Neural cell (in vitro differentiated cells): ENCODE results near the gene CNTNAP2. TPM values are rescaled to one million over a fixed set of nuclear protein-coding genes. Genes with fewer than 3 reads are reported as not detected.

Experiments used
- H2AFZ ChIP-seq: fragments of 200-600, 300-800 bp; sonication (generic), shearing (Covaris generic); 2 replicates; pipeline ENCODE4 v1.6.0; 2014; ENCODE audit warnings: low read depth, mild to moderate bottlenecking, antibody characterized with exemption, low read length, moderate library complexity
- H3F3A ChIP-seq: fragments of 200-600 bp; shearing (Covaris generic); 2 replicates; pipeline ENCODE4 v1.6.1; 2016; ENCODE audit warnings: mild to moderate bottlenecking, moderate library complexity, mixed read lengths, antibody characterized with exemption, low read length; ENCODE audit not compliant: insufficient read depth, poor library complexity, severe bottlenecking
- H3K27ac ChIP-seq: fragments of 200-600, 300-800 bp; sonication (generic), shearing (Covaris generic); 2 replicates; pipeline ENCODE4 v1.5.1; 2014; ENCODE audit warnings: mild to moderate bottlenecking, low read length, moderate library complexity
- H3K27me3 ChIP-seq: fragments of 300-800, 200-600 bp; sonication (generic), shearing (Covaris generic); 2 replicates; pipeline ENCODE4 v1.6.0; 2014; ENCODE audit warnings: mild to moderate bottlenecking, low read depth, low read length, moderate library complexity; ENCODE audit not compliant: insufficient read depth
- H3K36me3 ChIP-seq: fragments of 300-800, 200-600 bp; sonication (generic), shearing (Covaris generic); 2 replicates; pipeline ENCODE4 v1.5.1; 2014; ENCODE audit warnings: mild to moderate bottlenecking, antibody characterized with exemption, low read length, moderate library complexity; ENCODE audit not compliant: insufficient read depth
- H3K4me2 ChIP-seq: fragments of 300-800, 200-600 bp; sonication (generic), shearing (Covaris generic); 2 replicates; pipeline ENCODE4 v1.6.0; 2014; ENCODE audit warnings: mild to moderate bottlenecking, low read length
- H3K4me3 ChIP-seq: fragments of 300-800, 200-600 bp; sonication (generic), shearing (Covaris generic); 2 replicates; pipeline ENCODE4 v1.5.1; 2014; ENCODE audit warnings: mild to moderate bottlenecking, low read length, moderate library complexity
- H3K79me2 ChIP-seq: fragments of 200-600 bp; shearing (Covaris generic); replicated peaks from 2 replicates; pipeline ENCODE4 v1.6.0; 2014; ENCODE audit warnings: mild to moderate bottlenecking, low read length, moderate library complexity; ENCODE audit not compliant: insufficient read depth
- H3K9ac ChIP-seq: fragments of 300-800, 200-600 bp; sonication (generic), shearing (Covaris generic); 2 replicates; pipeline ENCODE4 v1.6.1; 2016; ENCODE audit warnings: mild to moderate bottlenecking, low read length, mixed read lengths
- H3K9me2 ChIP-seq: fragments of 200-600 bp; shearing (Covaris generic); 2 replicates; pipeline ENCODE4 v1.6.1; 2016; ENCODE audit warnings: mild to moderate bottlenecking, low read length, mixed read lengths; ENCODE audit not compliant: insufficient read depth
- H3K9me3 ChIP-seq: fragments of 200-600, 300-800 bp; sonication (generic), shearing (Covaris generic); 2 replicates; pipeline ENCODE4 v1.6.1; 2016; ENCODE audit warnings: mild to moderate bottlenecking, mixed run types, low read length, moderate library complexity, mixed read lengths
- H4K20me1 ChIP-seq: fragments of 200-600 bp; shearing (Covaris generic); 2 replicates; pipeline ENCODE4 v1.6.1; 2016; ENCODE audit warnings: mild to moderate bottlenecking, mixed run types; ENCODE audit not compliant: insufficient read depth
- EP300 ChIP-seq: fragments of 450-650 bp; conservative IDR thresholded peaks from 2 replicates; pipeline ENCODE4 v1.6.1; 2014; ENCODE audit warnings: antibody characterized with exemption, mild to moderate bottlenecking, moderate library complexity; ENCODE audit not compliant: poor library complexity, severe bottlenecking
- EZH2 ChIP-seq: fragments of 200-600, 300-800 bp; shearing (Covaris generic), sonication (generic); IDR thresholded peaks from 2 replicates; pipeline ENCODE4 v1.6.1; 2014; ENCODE audit warnings: antibody characterized with exemption, low read length, borderline replicate concordance, mild to moderate bottlenecking; ENCODE audit not compliant: insufficient read depth, poor library complexity, severe bottlenecking
- MXI1 ChIP-seq: fragments of 450-650 bp; conservative IDR thresholded peaks from 2 replicates; pipeline ENCODE4 v1.6.1; 2014; ENCODE audit warnings: antibody characterized with exemption, mild to moderate bottlenecking; ENCODE audit not compliant: poor library complexity, severe bottlenecking
- POLR2AphosphoS5 ChIP-seq: IDR thresholded peaks from 2 replicates; pipeline ENCODE4 v1.6.1; 2012
- RAD21 ChIP-seq: fragments of 450-650 bp; conservative IDR thresholded peaks from 2 replicates; pipeline ENCODE4 v1.6.1; 2014; ENCODE audit warnings: antibody characterized with exemption, mild to moderate bottlenecking, moderate library complexity
- SMC3 ChIP-seq: fragments of 450-650 bp; conservative IDR thresholded peaks from 2 replicates; pipeline ENCODE4 v1.6.1; 2014; ENCODE audit warnings: antibody characterized with exemption, mild to moderate bottlenecking, moderate library complexity; ENCODE audit not compliant: poor library complexity
- TAF1 ChIP-seq: IDR thresholded peaks from 2 replicates; pipeline ENCODE4 v1.6.1; 2012; ENCODE audit warnings: low read depth
- polyA plus RNA-seq: library from polyadenylated mRNA; depleted of rRNA; stranded (reverse); fragments of >200 nt; gene quantifications from 2 replicates; pipeline ENCODE4 v1.2.3, GENCODE V29; 2014
- TF ChIP-seq, protein P1 (sequence below): fragments of 450-650 bp; IDR thresholded peaks from 2 replicates; pipeline ENCODE4 v1.5.1; 2014; ENCODE audit warnings: antibody characterized with exemption, mild to moderate bottlenecking, moderate library complexity; ENCODE audit not compliant: poor library complexity, severe bottlenecking
- TF ChIP-seq, protein P2 (sequence below): IDR thresholded peaks from 2 replicates; pipeline ENCODE4 v1.6.1; 2012; ENCODE audit warnings: borderline replicate concordance

CNTNAP2 gene
- polyA plus RNA-seq, 1 donor from 2014 or later = 276 TPM

DNA sequence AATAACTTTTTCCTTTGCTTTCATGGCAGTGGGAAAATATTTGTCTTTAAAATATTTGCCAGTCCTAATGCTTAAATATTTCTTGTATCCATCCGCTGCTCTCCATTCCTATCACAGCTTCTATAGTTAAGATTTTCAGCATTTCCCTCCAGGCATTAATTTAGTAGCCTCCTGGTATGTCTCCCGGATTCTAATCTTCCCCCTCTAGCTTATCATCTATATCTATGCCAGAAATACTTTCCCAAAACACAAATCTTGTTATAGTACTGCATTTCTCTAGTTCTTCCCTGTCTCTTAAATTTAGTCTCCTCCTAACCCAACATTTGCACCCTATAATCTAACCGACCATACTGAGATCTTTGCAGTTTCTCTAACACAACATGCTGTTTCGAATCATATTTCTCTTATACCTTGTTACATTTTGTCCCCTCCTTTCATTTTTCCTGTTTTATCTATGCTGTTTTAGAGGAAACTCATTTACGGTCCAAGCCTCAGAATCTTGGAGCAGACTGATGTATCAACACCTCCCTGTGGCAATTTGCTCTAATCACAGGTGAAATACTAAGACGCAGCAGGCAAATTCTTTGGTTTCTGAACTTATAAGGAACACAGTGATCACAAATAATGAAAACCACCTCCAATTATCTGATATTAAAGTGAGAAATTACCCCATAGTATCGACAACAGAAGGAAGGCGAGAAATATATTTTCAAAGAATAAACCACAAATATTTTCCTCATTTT is 10.3 kb downstream of the CNTNAP2 start:
- Histone ChIP-seq H3K79me2 (no peaks in the 10 kb centered on the region), H2AFZ (no peak overlapping the region), H3K9me2 (no peaks in the 10 kb centered on the region), H3K4me3 (no peak overlapping the region), H3F3A (no peaks in the 10 kb centered on the region), H3K9me3 (no peaks in the 10 kb centered on the region), H3K27me3 (no peaks in the 10 kb centered on the region), H3K36me3 (no peaks in the 10 kb centered on the region), H3K4me2 (no peak overlapping the region), H3K9ac (no peak overlapping the region), H4K20me1 (no peaks in the 10 kb centered on the region), H3K27ac (no peak overlapping the region)
- TF ChIP-seq RAD21 (no peak), EP300 (no peak), MXI1 (no peak)

DNA sequence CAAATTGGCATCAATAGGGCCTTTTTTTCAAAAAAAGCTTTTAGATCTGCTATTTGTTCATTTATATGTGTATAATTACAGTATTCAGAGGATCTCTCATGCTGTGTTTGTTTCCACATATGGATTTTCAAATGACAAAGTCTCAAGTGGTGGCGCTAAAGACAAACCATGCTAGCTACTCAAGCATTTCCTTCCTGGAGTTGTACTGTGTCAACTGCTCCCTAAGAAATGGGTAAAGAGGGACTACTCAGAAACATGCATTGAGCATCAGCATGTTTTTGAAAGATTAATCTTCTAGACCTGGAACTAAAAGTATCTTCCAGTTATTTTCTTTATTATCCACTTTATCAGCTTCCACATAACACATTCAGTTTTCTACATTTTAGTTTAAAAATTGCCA is 12.7 kb downstream of the CNTNAP2 start:
- TF ChIP-seq POLR2AphosphoS5 = no peak
- TF ChIP-seq, protein P1, sequence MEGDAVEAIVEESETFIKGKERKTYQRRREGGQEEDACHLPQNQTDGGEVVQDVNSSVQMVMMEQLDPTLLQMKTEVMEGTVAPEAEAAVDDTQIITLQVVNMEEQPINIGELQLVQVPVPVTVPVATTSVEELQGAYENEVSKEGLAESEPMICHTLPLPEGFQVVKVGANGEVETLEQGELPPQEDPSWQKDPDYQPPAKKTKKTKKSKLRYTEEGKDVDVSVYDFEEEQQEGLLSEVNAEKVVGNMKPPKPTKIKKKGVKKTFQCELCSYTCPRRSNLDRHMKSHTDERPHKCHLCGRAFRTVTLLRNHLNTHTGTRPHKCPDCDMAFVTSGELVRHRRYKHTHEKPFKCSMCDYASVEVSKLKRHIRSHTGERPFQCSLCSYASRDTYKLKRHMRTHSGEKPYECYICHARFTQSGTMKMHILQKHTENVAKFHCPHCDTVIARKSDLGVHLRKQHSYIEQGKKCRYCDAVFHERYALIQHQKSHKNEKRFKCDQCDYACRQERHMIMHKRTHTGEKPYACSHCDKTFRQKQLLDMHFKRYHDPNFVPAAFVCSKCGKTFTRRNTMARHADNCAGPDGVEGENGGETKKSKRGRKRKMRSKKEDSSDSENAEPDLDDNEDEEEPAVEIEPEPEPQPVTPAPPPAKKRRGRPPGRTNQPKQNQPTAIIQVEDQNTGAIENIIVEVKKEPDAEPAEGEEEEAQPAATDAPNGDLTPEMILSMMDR = peak; percentile 51
- TF ChIP-seq EP300 = no peak
- no peak for TF ChIP-seq EZH2
- peak; percentile 62 for TF ChIP-seq RAD21
- TF ChIP-seq SMC3 = peak; percentile 53
- Histone ChIP-seq H3K27me3 (no peaks in the 10 kb centered on the region), H3K9me3 (no peaks in the 10 kb centered on the region), H3K9me2 (no peaks in the 10 kb centered on the region), H3F3A (no peaks in the 10 kb centered on the region), H3K4me3 (no peak overlapping the region), H2AFZ (no peak overlapping the region), H3K79me2 (no peaks in the 10 kb centered on the region), H4K20me1 (no peaks in the 10 kb centered on the region), H3K36me3 (no peaks in the 10 kb centered on the region), H3K4me2 (no peak overlapping the region), H3K27ac (no peak overlapping the region), H3K9ac (no peak overlapping the region)

DNA sequence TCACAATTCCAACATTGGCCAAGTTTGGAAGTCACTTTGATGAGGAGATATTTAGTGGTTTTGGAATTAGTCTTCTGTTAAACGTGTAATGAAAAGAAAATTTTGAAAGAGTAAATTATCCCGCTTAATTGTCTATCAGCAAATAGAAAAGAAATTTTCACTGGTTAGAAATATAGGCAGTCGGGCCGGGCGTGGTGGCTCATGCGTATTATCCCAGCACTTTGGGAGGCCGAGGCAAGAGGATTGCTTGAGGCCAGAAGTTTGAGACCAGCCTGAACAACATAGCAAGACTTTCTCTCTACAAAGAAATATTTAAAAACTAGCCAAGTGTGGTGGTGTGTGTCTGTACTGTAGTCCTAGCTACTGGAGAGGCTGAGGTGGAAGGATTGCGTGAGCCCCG is 13.4 kb downstream of the CNTNAP2 start:
- H3K9ac ChIP-seq = no peak overlapping the region
- H3K9me2 ChIP-seq = no peaks in the 10 kb centered on the region
- no peaks in the 10 kb centered on the region for H3K79me2 ChIP-seq
- H2AFZ ChIP-seq = no peak overlapping the region
- H3K4me2 ChIP-seq = no peak overlapping the region
- no peaks in the 10 kb centered on the region for H3F3A ChIP-seq
- no peaks in the 10 kb centered on the region for H4K20me1 ChIP-seq
- no peaks in the 10 kb centered on the region for H3K27me3 ChIP-seq
- TF ChIP-seq RAD21 (no peak), EZH2 (no peak), SMC3 (no peak), MXI1 (no peak), POLR2AphosphoS5 (no peak), TAF1 (no peak), EP300 (no peak)
- TF ChIP-seq, protein P2, sequence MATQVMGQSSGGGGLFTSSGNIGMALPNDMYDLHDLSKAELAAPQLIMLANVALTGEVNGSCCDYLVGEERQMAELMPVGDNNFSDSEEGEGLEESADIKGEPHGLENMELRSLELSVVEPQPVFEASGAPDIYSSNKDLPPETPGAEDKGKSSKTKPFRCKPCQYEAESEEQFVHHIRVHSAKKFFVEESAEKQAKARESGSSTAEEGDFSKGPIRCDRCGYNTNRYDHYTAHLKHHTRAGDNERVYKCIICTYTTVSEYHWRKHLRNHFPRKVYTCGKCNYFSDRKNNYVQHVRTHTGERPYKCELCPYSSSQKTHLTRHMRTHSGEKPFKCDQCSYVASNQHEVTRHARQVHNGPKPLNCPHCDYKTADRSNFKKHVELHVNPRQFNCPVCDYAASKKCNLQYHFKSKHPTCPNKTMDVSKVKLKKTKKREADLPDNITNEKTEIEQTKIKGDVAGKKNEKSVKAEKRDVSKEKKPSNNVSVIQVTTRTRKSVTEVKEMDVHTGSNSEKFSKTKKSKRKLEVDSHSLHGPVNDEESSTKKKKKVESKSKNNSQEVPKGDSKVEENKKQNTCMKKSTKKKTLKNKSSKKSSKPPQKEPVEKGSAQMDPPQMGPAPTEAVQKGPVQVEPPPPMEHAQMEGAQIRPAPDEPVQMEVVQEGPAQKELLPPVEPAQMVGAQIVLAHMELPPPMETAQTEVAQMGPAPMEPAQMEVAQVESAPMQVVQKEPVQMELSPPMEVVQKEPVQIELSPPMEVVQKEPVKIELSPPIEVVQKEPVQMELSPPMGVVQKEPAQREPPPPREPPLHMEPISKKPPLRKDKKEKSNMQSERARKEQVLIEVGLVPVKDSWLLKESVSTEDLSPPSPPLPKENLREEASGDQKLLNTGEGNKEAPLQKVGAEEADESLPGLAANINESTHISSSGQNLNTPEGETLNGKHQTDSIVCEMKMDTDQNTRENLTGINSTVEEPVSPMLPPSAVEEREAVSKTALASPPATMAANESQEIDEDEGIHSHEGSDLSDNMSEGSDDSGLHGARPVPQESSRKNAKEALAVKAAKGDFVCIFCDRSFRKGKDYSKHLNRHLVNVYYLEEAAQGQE = no peak
- TF ChIP-seq, protein P1 = no peak
- no peaks in the 10 kb centered on the region for H3K36me3 ChIP-seq
- H3K9me3 ChIP-seq = no peaks in the 10 kb centered on the region
- no peak overlapping the region for H3K4me3 ChIP-seq
- H3K27ac ChIP-seq = no peak overlapping the region
